WERI-Rb-1 (cell line): Measurements from ENCODE around the gene SKAP1.
A peak's percentile ranks its signal among the peaks of the same experiment; 100 is the strongest.

Experiments used
- DNase-seq: peaks from one replicate; pipeline ENCODE4 v3.0.0-alpha.2; 2020
- H3K27ac ChIP-seq: fragments of 250-450 bp; sonication (Bioruptor Pico); 2 replicates; pipeline ENCODE4 v1.5.1; 2020; ENCODE audit warnings: mild to moderate bottlenecking, moderate library complexity
- H3K27me3 ChIP-seq: fragments of 250-450 bp; sonication (Bioruptor Pico); 2 replicates; pipeline ENCODE4 v1.5.1; 2021; ENCODE audit warnings: mild to moderate bottlenecking, low read depth, moderate library complexity; ENCODE audit not compliant: insufficient read depth, severe bottlenecking
- H3K36me3 ChIP-seq: fragments of 250-450 bp; sonication (Bioruptor Pico); 2 replicates; pipeline ENCODE4 v1.5.1; 2020; ENCODE audit warnings: mild to moderate bottlenecking, moderate library complexity
- H3K4me3 ChIP-seq: 2 replicates; pipeline ENCODE4 v1.5.1; 2011; ENCODE audit warnings: low read depth, mild to moderate bottlenecking, control low read depth, low read length
- H3K9me3 ChIP-seq: fragments of 250-450 bp; sonication (Bioruptor Pico); 2 replicates; pipeline ENCODE4 v1.5.1; 2021; ENCODE audit warnings: mild to moderate bottlenecking, moderate library complexity; ENCODE audit not compliant: severe bottlenecking
- TF ChIP-seq, protein P1 (sequence below): IDR thresholded peaks from 2 replicates; pipeline ENCODE4 v1.5.1; 2011; ENCODE audit warnings: low read depth, mild to moderate bottlenecking, control low read depth, inconsistent platforms, low read length

The SKAP1 gene

DNA sequence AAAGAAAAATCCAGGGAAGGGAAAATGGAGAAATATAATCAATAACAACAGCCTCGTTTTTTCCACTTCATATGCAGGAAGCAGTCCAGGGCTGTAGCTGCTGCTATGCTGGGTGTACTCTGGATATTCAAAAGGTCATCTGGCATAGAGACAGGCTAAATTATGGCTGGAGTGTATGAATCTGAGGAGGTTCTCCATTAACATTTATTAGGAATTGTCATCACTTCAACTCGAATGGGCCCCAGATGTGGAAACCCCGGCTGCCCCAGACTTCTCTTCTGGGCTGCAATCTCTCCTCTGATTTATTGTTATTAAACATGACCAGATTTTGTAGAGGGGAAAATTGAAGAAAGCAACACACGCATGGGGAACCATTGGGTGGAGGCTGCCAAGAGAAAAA is 33.5 kb upstream of the SKAP1 start:
- Histone ChIP-seq H3K27me3 (peaks cover 100% of the 10 kb centered on the region), H3K9me3 (peaks cover 10% of the 10 kb centered on the region), H3K36me3 (no peaks in the 10 kb centered on the region), H3K4me3 (no peak overlapping the region), H3K27ac (no peak overlapping the region)
- TF ChIP-seq, protein P1, sequence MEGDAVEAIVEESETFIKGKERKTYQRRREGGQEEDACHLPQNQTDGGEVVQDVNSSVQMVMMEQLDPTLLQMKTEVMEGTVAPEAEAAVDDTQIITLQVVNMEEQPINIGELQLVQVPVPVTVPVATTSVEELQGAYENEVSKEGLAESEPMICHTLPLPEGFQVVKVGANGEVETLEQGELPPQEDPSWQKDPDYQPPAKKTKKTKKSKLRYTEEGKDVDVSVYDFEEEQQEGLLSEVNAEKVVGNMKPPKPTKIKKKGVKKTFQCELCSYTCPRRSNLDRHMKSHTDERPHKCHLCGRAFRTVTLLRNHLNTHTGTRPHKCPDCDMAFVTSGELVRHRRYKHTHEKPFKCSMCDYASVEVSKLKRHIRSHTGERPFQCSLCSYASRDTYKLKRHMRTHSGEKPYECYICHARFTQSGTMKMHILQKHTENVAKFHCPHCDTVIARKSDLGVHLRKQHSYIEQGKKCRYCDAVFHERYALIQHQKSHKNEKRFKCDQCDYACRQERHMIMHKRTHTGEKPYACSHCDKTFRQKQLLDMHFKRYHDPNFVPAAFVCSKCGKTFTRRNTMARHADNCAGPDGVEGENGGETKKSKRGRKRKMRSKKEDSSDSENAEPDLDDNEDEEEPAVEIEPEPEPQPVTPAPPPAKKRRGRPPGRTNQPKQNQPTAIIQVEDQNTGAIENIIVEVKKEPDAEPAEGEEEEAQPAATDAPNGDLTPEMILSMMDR, result no peak
- DNase-seq, result no peak

DNA sequence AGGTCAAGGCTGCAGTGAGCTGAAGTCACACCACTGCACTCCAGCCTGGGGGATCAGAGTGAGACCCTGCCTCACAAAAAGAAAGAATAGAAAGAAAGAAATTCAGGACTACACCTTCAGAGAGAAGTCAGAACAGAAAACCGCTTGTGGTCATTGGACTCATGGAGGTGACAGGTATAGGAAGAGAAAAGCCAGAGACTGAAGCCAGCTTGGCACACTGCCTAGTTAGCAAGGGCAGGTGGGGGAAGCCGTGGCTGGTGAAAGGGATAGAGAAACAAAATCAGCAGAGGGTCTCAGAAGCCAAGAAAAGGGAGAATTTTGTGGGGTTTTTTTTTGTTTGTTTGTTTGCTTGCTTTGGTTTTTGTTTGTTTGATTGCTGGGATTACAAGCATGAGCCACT is 32.9 kb upstream of the SKAP1 start:
- Histone ChIP-seq H3K27ac (no peak overlapping the region), H3K27me3 (peaks cover 98% of the 10 kb centered on the region), H3K36me3 (no peaks in the 10 kb centered on the region), H3K9me3 (peaks cover 10% of the 10 kb centered on the region), H3K4me3 (no peak overlapping the region)
- no peak for DNase-seq
- TF ChIP-seq, protein P1, result no peak

DNA sequence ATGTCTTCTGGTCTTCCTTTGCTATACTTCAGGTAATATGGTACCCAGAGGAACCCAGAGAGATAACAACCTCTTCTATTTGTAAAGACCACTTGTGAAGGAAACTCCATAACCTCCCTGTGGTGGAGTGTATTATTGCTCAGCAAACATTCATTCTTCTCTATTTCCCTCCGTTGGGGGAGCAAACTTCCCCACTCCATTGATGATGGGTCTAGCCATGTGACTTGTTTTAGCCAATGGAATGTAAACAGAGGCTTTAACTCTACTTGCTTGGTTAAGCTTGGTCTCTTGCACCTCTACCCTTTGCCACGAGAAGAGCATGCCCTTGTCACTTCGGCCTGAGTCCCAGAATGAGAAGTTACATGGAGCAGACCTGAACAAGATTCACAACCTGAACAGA is 30.0 kb upstream of the SKAP1 start:
- Histone ChIP-seq H3K27me3 (peaks cover 97% of the 10 kb centered on the region), H3K36me3 (no peaks in the 10 kb centered on the region), H3K4me3 (no peak overlapping the region), H3K27ac (no peak overlapping the region), H3K9me3 (peaks cover 19% of the 10 kb centered on the region)
- no peak for DNase-seq
- TF ChIP-seq, protein P1, result no peak

DNA sequence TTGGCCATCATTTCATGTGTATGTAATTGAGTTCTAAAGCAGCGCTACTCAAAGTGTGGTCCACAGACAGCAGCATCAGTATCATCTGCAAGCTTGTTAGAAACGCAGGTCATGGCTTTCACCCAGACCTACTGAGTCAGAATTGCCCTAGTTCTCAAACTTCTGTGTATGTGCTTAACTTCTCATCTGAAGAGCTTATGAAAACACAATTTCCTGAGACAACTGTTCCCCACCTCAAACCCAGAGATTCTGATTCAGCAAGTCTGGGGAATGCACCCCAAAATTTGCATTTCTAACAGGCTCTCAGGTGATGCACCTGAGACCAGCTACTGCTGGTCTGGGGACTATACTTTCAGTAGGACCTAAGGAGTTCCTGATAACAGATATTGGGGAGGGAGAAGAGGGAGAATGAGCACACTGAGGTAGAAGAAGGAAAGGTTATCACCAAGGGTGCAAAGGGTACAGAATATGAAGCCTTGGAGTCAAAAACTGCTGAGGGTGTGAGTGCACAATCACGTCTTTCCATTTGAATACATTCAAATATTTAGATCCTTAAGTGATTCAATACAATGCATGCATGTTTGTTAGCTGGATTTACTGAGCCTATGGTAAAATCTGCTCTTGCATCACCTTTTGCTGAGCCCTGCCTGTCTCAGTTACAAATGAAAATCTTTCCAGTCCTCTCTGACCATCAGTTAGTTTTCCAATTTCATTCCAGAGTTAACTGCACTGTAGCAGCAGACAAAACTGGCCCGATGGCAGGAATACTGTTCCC is 29.2 kb upstream of the SKAP1 start:
- H3K4me3 ChIP-seq, result no peak overlapping the region
- H3K36me3 ChIP-seq, result no peaks in the 10 kb centered on the region
- DNase-seq, result no peak
- no peak overlapping the region for H3K27ac ChIP-seq
- TF ChIP-seq, protein P1, result no peak
- peaks cover 97% of the 10 kb centered on the region for H3K27me3 ChIP-seq
- H3K9me3 ChIP-seq, result peaks cover 25% of the 10 kb centered on the region

DNA sequence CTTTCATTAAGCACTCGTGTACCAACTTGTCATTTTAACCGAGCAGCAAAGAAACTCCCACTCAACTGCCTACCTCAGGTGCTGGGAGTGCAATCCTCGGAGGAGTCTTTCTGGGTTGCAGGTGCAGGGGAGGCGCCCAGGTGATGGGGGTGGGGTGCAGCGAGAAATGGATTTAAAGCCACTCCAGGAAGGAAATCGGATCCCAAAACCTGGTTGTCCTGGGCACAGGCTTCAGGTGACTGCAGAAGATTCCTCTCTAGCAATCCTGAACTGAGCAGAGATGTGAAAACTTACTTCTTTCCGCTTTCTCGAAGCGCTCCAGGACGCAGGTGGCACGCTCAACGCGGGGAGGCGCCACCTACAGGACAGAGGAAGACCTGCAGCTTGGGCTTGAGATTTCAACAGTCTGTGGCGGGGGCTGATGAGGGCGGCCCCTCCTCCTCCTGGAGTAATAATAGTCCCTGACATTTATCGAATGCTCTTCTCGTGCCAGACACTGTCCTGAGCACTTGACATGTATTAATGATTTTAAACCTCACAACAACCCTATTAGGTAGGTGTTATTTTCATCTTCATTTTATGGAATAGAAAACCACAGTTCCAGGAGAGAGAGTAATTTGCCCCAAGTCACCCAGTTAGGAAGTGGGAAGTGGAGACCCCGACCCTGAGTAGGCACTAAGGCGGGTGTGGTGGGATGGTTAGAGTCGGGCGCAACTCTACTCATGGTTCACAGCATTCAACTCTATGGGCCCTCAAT is 27.2 kb upstream of the SKAP1 start:
- Histone ChIP-seq H3K27me3 (peaks cover 97% of the 10 kb centered on the region), H3K36me3 (no peaks in the 10 kb centered on the region), H3K27ac (no peak overlapping the region), H3K9me3 (peaks cover 34% of the 10 kb centered on the region), H3K4me3 (no peak overlapping the region)
- DNase-seq, result peak; percentile 70
- TF ChIP-seq, protein P1, result peak; percentile 94
